HG03175 (cell line): Measurements from ENCODE around the gene DGCR6L.
"Not testable (repeated sequence)": the region's sequence is repeated elsewhere in the genome, so short reads cannot be mapped to it uniquely, and the experiment has no call there.

ENCODE experiments used
- ATAC-seq: cut with Tn5 transposase; IDR thresholded peaks from one replicate; pipeline ENCODE4 v1.9.1; 2021; ENCODE audit warnings: mild to moderate bottlenecking, moderate library complexity; ENCODE audit not compliant: unreplicated experiment

DGCR6L gene

DNA sequence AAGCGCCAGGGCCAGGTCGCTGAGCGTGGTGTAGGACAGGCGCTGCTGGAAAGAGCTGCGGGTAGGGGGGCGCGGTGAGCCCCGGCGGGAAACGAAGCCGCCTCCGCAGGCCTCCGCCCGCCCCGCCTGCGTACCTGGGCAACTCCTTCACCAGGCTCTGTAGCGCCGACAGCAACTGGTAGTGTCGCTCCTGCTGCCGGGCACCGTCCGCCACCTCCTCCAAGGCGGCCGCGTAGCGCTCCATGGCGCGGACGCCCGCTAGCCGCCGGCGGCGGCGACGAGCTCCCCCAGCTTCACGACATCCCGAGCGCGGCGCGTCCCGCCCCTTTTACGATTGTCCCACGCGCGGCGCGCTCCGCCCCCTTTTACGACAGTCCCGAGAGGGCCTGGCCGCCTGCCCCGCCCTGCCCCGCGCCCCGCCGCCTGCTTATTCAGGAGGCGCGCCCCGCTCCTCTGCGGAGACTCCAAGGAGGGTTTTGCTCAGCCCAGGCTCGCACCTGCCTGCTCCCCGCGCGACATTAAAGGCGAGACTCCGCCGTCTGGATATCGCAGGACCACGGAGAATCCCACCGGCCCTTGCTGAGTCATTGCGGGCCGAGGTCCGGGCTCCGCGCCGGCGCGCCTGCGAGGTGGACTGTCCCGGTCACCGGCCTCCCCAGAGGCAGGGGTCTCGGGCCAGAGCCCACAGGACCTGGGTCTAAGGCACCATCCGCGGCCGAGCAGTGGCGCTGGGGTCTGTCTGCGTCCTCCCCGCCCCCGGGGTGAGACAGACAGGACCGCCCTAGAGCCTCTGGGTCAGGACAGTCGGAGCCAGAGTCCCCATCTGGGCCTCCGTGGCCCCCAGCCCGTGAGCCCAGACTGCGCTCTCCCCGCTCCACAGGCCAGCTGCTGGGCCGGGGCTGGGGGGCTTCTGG, at the start of gene DGCR6L:
DGCR6L (minus strand) TSS at position 316 of the 914 bp plus-strand sequence; CDS start at position 244, 72 bp downstream.
- peak; percentile 75 for ATAC-seq

GRCh38 chr22:20368875-20369274, 49.0 kb upstream of the DGCR6L start:
- ATAC-seq, result not testable (repeated sequence)

GRCh38 chr22:20366841-20367240, 47.0 kb upstream of the DGCR6L start:
- not testable (repeated sequence) for ATAC-seq

DNA sequence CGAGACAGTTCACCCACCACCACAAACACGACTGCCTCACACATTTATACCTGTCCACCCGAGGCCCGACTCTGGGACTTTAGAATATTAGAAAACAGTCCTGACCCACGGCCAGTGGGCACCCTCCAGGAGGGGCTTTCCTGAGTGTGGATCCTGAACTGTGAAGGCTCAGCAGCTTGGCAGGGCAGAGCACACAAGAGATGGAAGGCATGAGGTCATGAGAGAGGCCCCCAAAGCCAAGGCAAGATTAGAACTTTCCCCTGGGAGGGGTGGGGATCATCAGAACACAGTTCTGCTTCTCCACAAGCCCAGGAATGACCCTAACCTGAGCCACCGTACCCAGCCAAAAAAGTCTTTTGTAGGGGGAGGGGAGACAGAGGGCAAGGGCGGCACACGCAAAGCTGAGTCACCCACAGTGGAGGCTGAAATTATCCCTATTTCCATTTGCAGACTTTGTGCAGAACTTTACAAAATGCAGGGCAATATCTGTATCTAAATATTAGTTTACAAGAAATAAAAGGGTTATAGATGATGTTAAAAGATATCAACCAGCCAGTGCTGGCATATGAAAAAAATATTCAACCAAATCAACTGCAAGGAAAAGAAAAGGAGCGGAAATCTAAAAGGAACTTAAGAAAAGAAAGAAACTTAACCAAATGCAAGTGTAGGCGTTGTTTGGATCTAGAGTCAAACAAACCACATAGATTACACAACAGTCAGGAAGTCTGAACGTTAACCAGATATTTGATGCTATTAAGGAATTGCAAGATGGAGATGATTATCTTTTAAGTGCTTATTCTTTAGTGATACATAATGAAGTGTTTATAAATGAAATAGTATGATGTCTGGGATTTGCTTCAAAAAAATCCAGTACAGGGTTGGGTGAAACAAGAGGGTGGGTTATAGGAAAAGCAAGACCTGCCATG, 44.7 kb upstream of the DGCR6L start:
- not testable (repeated sequence) for ATAC-seq

DNA sequence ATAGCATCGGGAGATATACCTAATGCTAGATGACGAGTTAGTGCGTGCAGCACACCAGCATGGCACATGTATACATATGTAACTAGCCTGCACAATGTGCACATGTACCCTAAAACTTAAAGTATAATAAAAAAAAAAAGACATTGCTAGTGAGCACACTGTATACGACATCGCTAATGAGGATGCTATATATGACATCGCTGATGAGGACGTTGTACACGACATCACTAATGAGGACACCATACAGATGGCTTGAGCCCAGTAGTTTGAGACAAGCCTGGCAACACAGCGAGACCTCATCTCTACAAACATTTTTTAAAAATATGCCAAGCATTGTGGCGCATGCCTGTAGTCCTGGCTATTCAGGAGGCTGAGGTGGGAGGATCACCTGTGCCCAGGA, 42.5 kb upstream of the DGCR6L start:
- not testable (repeated sequence) for ATAC-seq

GRCh38 chr22:20361752-20362229, 41.9 kb upstream of the DGCR6L start:
- not testable (repeated sequence) for ATAC-seq

GRCh38 chr22:20360866-20361751, 41.2 kb upstream of the DGCR6L start:
- ATAC-seq, result not testable (repeated sequence)

DNA sequence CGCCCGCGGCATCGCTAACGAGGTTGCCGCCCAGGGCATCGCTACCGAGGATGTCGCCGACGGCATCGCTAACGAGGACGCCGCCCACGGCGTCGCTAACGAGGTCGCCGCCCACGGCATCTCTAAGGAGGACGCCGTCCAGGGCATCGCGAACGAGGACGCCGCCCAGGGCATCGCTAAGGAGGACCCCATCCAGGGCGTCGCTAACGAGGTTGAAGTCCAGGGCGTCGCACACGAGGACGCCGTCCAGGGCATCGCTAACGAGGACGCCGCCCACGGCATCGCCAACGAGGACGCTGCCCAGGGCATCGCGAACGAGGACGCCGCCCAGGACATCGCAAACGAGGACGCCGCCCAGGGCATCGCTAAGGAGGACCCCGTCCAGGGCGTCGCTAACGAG, 40.4 kb upstream of the DGCR6L start:
- not testable (repeated sequence) for ATAC-seq

- not testable (repeated sequence) for ATAC-seq
Measured at GRCh38 chr22:20358503-20359239, 38.8 kb upstream of the DGCR6L start.

DNA sequence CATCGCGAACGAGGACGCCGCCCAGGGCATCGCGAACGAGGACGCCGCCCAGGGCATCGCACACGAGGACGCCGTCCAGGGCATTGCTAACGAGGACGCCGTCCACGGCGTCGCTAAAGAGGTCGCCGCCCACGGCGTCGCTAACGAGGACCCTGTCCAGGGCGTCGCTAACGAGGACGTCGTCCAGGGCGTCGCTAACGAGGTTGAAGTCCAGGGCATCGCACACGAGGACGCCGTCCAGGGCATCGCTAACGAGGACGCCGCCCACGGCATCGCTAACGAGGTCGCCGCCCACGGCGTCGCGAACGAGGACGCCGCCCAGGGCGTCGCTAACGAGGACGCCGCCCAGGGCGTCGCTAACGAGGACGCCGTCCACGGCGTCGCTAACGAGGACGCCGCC, 38.1 kb upstream of the DGCR6L start:
- ATAC-seq, result not testable (repeated sequence)

DNA sequence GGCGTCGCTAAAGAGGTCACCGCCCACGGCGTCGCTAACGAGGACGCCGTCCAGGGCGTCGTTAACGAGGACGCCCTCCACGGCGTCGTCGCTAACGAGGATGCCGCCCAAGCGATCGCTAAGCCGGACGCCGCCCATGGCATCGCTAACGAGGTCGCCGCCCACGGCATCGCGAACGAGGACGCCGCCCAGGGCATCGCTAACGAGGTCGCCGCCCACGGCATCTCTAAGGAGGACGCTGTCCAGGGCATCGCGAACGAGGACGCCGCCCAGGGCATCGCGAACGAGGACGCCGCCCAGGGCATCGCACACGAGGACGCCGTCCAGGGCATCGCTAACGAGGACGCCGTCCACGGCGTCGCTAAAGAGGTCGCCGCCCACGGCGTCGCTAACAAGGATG, 37.0 kb upstream of the DGCR6L start:
- not testable (repeated sequence) for ATAC-seq

- ATAC-seq, result not testable (repeated sequence)
Measured at GRCh38 chr22:20355939-20356636, 36.2 kb upstream of the DGCR6L start.

DNA sequence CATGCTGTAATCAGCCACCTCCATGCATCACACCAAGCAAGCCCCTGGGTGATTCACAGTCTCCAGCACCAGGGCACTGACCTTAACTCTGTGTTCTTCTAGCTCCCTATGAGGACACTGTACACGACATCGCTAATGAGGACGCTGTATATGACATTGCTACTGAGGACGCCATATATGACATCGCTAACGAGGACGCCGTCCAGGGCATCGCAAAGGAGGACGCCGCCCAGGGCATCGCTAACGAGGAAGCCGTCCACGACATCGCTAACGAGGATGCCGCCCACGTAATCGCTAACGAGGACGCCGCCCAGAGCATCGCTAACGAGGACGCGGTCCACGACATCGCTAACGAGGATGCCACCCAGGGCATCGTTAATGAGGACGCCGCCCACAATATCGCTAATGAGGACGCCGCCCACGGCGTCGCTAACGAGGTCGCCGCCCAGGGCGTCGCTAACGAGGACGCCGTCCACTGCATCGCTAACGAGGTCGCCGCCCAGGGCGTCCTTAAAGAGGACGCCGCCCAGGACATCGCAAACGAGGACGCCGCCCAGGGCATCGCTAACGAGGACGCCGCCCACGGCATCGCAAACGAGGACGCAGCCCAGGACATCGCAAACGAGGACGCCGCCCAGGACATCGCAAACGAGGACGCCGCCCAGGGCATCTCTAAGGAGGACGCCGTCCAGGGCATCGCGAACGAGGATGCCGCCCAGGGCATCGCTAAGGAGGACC, 34.5 kb upstream of the DGCR6L start:
- ATAC-seq, result no peak

GRCh38 chr22:20352536-20352935, 32.7 kb upstream of the DGCR6L start:
- ATAC-seq, result not testable (repeated sequence)

DNA sequence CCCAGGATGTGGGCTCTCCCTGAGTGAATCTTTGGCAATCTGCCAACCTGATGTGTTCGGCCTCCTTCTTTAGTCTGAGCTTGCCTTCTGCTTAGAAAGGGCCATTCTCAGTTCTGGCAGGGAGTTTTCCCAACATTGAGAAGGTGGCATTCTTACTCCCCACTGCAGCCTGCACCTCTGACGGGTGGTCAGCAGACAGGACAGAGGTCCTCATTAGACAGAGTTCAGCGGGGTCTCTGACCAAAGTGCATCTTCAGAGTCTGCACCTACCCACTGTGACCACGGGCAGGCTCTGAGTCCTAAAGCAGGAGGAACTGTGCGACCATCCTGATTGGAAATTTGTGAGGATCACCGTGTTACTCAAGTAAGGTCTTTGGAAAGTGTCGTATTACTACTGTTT, 26.7 kb upstream of the DGCR6L start:
- ATAC-seq, result not testable (repeated sequence)

DNA sequence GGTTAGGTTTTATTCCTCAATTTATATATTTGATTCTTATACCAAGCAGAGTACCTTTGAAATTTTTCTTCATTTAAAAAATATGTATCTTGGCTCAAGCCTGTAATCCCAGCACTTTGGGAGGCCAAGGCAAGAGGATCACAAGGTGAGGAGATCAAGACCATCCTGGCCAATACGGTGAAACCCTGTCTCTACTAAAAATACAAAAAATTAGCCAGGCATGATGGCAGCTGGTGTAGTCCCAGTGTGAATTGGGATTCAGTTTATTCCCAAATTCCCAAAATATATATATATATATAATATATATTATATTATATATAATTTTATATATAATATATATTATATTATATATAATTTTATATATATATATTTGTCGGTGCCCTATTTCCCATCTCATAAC, 18.4 kb upstream of the DGCR6L start:
- not testable (repeated sequence) for ATAC-seq

DNA sequence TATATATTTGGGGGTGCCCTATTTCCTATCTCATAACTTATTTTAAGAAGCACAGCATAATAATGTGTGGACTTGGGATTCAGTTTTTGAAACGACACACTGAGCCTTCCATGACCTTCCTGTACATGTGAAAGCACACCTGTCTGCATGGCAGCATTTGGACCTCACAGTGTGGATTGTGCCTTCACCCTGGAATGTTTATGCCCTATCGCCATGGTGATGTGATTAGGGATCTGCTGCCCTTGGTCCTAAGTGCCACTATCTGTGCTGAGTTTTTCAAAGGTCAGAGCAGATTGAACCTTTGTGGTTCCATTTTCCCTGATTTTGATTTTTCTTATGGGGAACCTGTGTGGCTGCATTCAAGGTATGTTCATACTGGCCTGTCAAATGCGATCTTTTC, 17.9 kb upstream of the DGCR6L start:
- ATAC-seq, result not testable (repeated sequence)

DNA sequence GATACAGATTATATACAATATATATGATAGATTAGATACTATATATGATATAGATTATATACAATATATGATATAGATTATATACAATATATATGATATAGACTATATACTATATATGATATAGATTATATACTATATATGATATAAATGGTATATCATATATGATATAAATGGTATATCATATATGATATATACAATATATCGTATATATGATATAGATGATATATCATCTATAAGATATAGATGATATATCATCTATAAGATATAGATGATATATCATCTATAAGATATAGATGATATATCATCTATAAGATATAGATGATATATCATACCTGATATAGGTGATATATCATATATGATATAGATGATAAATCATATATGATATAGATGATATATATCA, 16.7 kb upstream of the DGCR6L start:
- ATAC-seq, result not testable (repeated sequence)
